A673 (cell line): ENCODE measurements around the gene CETP. TPM values are rescaled to one million over a fixed set of nuclear protein-coding genes. Genes with fewer than 3 reads are reported as not detected.

Experiments
- BruUV-seq: library from RNA; stranded (reverse); fragments of 400-500 nt; replicated peaks from 2 replicates; lab custom pipeline; 2021; lab: Mats Ljungman, UMichigan
- CTCF ChIA-PET: fragments of 300-600 bp; sonication (Branson Sonifier 250); formaldehyde crosslinking; loops from one replicate; lab custom pipeline; 2022; ENCODE audit warnings: antibody characterized with exemption; lab: Charles Lee
- POLR2A ChIA-PET: fragments of 300-600 bp; sonication (Branson Sonifier 250); formaldehyde crosslinking; loops from one replicate; lab custom pipeline; 2022; ENCODE audit warnings: antibody characterized with exemption; ENCODE audit not compliant: low non-redundant PET; lab: Charles Lee
- DNase-seq: peaks from one replicate; pipeline ENCODE4 v3.0.0-alpha.2; 2015; ENCODE audit warnings: low spot score
- H3K27ac ChIP-seq: fragments of 200-600 bp; sonication (generic); 2 replicates; pipeline ENCODE4 v1.5.1; 2016; ENCODE audit warnings: mixed run types, low read depth, mild to moderate bottlenecking, mixed read lengths, antibody characterized with exemption, low read length; ENCODE audit not compliant: poor library complexity, severe bottlenecking
- H3K27me3 ChIP-seq: fragments of 200-600 bp; sonication (generic); replicated peaks from 2 replicates; pipeline ENCODE4 v1.6.1; 2017; ENCODE audit warnings: mixed run types, low read depth, mild to moderate bottlenecking, mixed read lengths, antibody characterized with exemption, low read length; ENCODE audit not compliant: insufficient read depth, poor library complexity
- H3K36me3 ChIP-seq: fragments of 200-600 bp; sonication (generic); 2 replicates; pipeline ENCODE4 v1.6.1; 2016; ENCODE audit warnings: mixed run types, mild to moderate bottlenecking, mixed read lengths, antibody characterized with exemption, low read length; ENCODE audit not compliant: insufficient read depth, poor library complexity, severe bottlenecking
- H3K4me1 ChIP-seq: fragments of 200-600 bp; sonication (generic); 2 replicates; pipeline ENCODE4 v1.6.1; 2017; ENCODE audit warnings: mixed run types, mild to moderate bottlenecking, mixed read lengths, antibody characterized with exemption, low read length; ENCODE audit not compliant: insufficient read depth, poor library complexity, severe bottlenecking
- H3K4me3 ChIP-seq: fragments of 200-600 bp; sonication (generic); 2 replicates; pipeline ENCODE4 v1.5.1; 2016; ENCODE audit warnings: low read depth, mixed run types, mild to moderate bottlenecking, mixed read lengths, low read length; ENCODE audit not compliant: poor library complexity, severe bottlenecking
- H3K9me3 ChIP-seq: fragments of 200-600 bp; sonication (generic); 2 replicates; pipeline ENCODE4 v1.6.1; 2016; ENCODE audit warnings: mixed run types, low read depth, mild to moderate bottlenecking, mixed read lengths, antibody characterized with exemption, low read length; ENCODE audit not compliant: poor library complexity, severe bottlenecking
- EZH2 ChIP-seq: fragments of 200-600 bp; sonication (generic); IDR thresholded peaks from 2 replicates; pipeline ENCODE4 v1.6.1; 2017; ENCODE audit warnings: borderline replicate concordance, low read depth, mild to moderate bottlenecking, mixed read lengths, antibody characterized with exemption, low read length; ENCODE audit not compliant: poor library complexity, severe bottlenecking
- intact Hi-C: fragments of 100-400 bp; cut with micrococcal nuclease; formaldehyde crosslinking; loops from one replicate; pipeline ENCODE4 v1.10.0; 2022; ENCODE audit not compliant: unreplicated experiment
- total RNA-seq: library from RNA; stranded (reverse); gene quantifications from 2 replicates; pipeline ENCODE4 v1.2.3, GENCODE V29; 2021
- TF ChIP-seq, protein P1 (sequence below): fragments of 300-800, 200-600 bp; sonication (generic); conservative IDR thresholded peaks from 2 replicates; pipeline ENCODE4 v1.5.1; 2017; ENCODE audit warnings: low read depth, mild to moderate bottlenecking, antibody characterized with exemption, low read length, moderate library complexity, mixed read lengths

Gene CETP
- total RNA-seq, 1 experiment from 2014 or later = not detected

DNA sequence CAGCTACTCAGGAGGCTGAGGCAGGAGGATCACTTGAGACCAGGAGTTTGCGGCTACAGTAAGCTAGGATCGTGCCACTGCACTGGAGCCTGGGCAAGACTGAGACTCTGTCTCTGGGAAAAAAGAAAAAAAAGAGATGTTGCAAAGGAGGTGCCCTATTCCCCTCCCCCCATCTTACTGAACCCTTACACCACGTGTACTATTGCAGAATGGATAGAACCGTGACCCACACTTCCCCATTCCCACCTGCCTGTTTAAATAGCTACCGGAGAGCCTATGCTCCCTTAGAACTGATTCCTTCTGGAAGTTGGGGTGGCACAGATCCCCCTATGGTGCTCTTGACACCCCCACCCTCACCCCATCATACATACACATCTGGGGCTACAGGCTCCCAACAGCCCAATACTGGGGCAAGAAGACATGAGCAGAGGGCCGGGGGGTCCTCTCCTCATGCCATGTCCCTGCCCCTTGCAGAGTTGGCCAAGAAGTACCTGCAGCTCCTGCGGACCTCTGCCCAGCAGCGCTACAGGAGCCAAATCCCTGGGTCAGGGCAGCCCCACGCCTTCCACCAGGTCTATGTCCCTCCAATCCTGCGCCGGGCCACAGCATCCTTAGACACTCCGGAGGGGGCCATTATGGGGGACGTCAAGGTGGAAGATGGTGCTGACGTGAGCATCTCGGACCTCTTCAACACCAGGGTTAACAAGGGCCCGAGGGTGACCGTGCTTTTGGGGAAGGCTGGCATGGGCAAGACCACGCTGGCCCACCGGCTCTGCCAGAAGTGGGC lies 63.3 kb downstream of the CETP start:
- no TSS peak for BruUV-seq
- H3K4me3 ChIP-seq = no peak overlapping the region
- no peaks in the 10 kb centered on the region for H3K36me3 ChIP-seq
- no peak for DNase-seq
- intact Hi-C loops = no loop called here
- H3K4me1 ChIP-seq = no peaks in the 10 kb centered on the region
- ChIA-PET POLR2A (no interaction called here), CTCF (no interaction called here)
- H3K9me3 ChIP-seq = no peaks in the 10 kb centered on the region
- no peak for TF ChIP-seq EZH2
- TF ChIP-seq, protein P1, sequence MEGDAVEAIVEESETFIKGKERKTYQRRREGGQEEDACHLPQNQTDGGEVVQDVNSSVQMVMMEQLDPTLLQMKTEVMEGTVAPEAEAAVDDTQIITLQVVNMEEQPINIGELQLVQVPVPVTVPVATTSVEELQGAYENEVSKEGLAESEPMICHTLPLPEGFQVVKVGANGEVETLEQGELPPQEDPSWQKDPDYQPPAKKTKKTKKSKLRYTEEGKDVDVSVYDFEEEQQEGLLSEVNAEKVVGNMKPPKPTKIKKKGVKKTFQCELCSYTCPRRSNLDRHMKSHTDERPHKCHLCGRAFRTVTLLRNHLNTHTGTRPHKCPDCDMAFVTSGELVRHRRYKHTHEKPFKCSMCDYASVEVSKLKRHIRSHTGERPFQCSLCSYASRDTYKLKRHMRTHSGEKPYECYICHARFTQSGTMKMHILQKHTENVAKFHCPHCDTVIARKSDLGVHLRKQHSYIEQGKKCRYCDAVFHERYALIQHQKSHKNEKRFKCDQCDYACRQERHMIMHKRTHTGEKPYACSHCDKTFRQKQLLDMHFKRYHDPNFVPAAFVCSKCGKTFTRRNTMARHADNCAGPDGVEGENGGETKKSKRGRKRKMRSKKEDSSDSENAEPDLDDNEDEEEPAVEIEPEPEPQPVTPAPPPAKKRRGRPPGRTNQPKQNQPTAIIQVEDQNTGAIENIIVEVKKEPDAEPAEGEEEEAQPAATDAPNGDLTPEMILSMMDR = no peak
- H3K27me3 ChIP-seq = no peaks in the 10 kb centered on the region
- no peak overlapping the region for H3K27ac ChIP-seq

DNA sequence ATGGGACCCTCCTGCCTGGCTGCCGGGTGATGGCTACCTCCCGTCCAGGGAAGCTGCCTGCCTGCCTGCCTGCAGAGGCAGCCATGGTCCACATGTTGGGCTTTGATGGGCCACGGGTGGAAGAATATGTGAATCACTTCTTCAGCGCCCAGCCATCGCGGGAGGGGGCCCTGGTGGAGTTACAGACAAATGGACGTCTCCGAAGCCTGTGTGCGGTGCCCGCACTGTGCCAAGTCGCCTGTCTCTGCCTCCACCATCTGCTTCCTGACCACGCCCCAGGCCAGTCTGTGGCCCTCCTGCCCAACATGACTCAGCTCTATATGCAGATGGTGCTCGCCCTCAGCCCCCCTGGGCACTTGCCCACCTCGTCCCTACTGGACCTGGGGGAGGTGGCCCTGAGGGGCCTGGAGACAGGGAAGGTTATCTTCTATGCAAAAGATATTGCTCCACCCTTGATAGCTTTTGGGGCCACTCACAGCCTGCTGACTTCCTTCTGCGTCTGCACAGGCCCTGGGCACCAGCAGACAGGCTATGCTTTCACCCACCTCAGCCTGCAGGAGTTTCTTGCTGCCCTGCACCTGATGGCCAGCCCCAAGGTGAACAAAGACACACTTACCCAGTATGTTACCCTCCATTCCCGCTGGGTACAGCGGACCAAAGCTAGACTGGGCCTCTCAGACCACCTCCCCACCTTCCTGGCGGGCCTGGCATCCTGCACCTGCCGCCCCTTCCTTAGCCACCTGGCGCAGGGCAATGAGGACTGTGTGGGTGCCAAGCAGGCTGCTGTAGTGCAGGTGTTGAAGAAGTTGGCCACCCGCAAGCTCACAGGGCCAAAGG lies 64.4 kb downstream of the CETP start:
- intact Hi-C loops = no loop called here
- H3K4me1 ChIP-seq = no peaks in the 10 kb centered on the region
- H3K27me3 ChIP-seq = no peaks in the 10 kb centered on the region
- H3K4me3 ChIP-seq = no peak overlapping the region
- TF ChIP-seq EZH2 = no peak
- TF ChIP-seq, protein P1 = no peak
- ChIA-PET CTCF (no interaction called here), POLR2A (no interaction called here)
- H3K27ac ChIP-seq = no peak overlapping the region
- H3K36me3 ChIP-seq = no peaks in the 10 kb centered on the region
- no peak for DNase-seq
- H3K9me3 ChIP-seq = no peaks in the 10 kb centered on the region
- BruUV-seq = no TSS peak

DNA sequence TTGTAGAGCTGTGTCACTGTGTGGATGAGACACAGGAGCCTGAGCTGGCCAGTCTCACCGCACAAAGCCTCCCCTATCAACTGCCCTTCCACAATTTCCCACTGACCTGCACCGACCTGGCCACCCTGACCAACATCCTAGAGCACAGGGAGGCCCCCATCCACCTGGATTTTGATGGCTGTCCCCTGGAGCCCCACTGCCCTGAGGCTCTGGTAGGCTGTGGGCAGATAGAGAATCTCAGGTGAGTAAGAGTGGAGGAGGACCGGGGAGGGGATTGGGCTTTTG lies 65.0 kb downstream of the CETP start:
- intact Hi-C loops = no loop called here
- Histone ChIP-seq H3K27ac (no peak overlapping the region), H3K9me3 (no peaks in the 10 kb centered on the region), H3K4me3 (no peak overlapping the region), H3K4me1 (no peaks in the 10 kb centered on the region), H3K27me3 (no peaks in the 10 kb centered on the region), H3K36me3 (no peaks in the 10 kb centered on the region)
- no TSS peak for BruUV-seq
- TF ChIP-seq, protein P1 = no peak
- TF ChIP-seq EZH2 = no peak
- ChIA-PET POLR2A (no interaction called here), CTCF (no interaction called here)
- no peak for DNase-seq
